ENCODE results near the gene DNAH12.
"Not testable (repeated sequence)": the region's sequence is repeated elsewhere in the genome, so short reads cannot be mapped to it uniquely, and the experiment has no call there.

The DNAH12 gene

GRCh38 chr3:57409471-57409870 is 134.7 kb downstream of the DNAH12 start:
- no peak for DNase-seq

GRCh38 chr3:57402675-57403074 is 141.5 kb downstream of the DNAH12 start:
- DNase-seq, result no peak

- DNase-seq, result peak; percentile 73
These were observed 146.7 kb downstream of the DNAH12 start for GRCh38 chr3:57397175-57398026.

GRCh38 chr3:57393977-57394376 is 150.2 kb downstream of the DNAH12 start:
- peak; percentile 46 for DNase-seq

GRCh38 chr3:57391767-57392166 is 152.4 kb downstream of the DNAH12 start:
- no peak for DNase-seq

GRCh38 chr3:57389271-57389670 is 154.9 kb downstream of the DNAH12 start:
- DNase-seq, result no peak

GRCh38 chr3:57386307-57386706 is 157.8 kb downstream of the DNAH12 start:
- DNase-seq, result no peak

- no peak for DNase-seq
These were observed 158.6 kb downstream of the DNAH12 start for GRCh38 chr3:57385498-57385897.

- DNase-seq, result no peak
These were observed 160.3 kb downstream of the DNAH12 start for GRCh38 chr3:57383838-57384237.

- DNase-seq, result no peak
These were observed 160.7 kb downstream of the DNAH12 start for GRCh38 chr3:57383406-57383805.

GRCh38 chr3:57382933-57383332 is 161.2 kb downstream of the DNAH12 start:
- DNase-seq, result no peak

- DNase-seq, result peak; percentile 24
These were observed 173.8 kb downstream of the DNAH12 start for GRCh38 chr3:57370341-57370740.

- DNase-seq, result not testable (repeated sequence)
These were observed 179.1 kb downstream of the DNAH12 start for GRCh38 chr3:57365089-57365488.

- DNase-seq, result not testable (repeated sequence)
These were observed 187.9 kb downstream of the DNAH12 start for GRCh38 chr3:57356275-57356674.

GRCh38 chr3:57354768-57355167 is 189.4 kb downstream of the DNAH12 start:
- peak; percentile 74 for DNase-seq

- no peak for DNase-seq
These were observed 193.9 kb downstream of the DNAH12 start for GRCh38 chr3:57350271-57350670.

GRCh38 chr3:57339071-57339642 is 205.0 kb downstream of the DNAH12 start:
- DNase-seq, result peak; percentile 16

- not testable (repeated sequence) for DNase-seq
These were observed 205.7 kb downstream of the DNAH12 start for GRCh38 chr3:57338272-57339070.

- no peak for DNase-seq
These were observed 208.7 kb downstream of the DNAH12 start for GRCh38 chr3:57335283-57335938.

- DNase-seq, result peak; percentile 8
These were observed 213.0 kb downstream of the DNAH12 start for GRCh38 chr3:57331078-57331610.

- not testable (repeated sequence) for DNase-seq
These were observed 217.6 kb downstream of the DNAH12 start for GRCh38 chr3:57326498-57326897.

GRCh38 chr3:57314204-57314603 is 229.9 kb downstream of the DNAH12 start:
- DNase-seq, result no peak
